Tibial nerve (tissue), 4 donors: Measurements from ENCODE around the gene AZIN2. TPM values are rescaled to one million over a fixed set of nuclear protein-coding genes. Genes with fewer than 3 reads are reported as not detected.
"Not testable (repeated sequence)": the region's sequence is repeated elsewhere in the genome, so short reads cannot be mapped to it uniquely, and the experiment has no call there.

Source experiments
- DNase-seq, 2 donors: peaks; one replicate each; pipeline ENCODE4 v3.0.0-alpha.2; 2019; ENCODE audit warnings: low spot score in 2 of 2
- H3K27ac ChIP-seq, 4 donors: fragments of 200-600 bp; sonication (generic) in 3 of 4; one replicate each; pipeline ENCODE4 v1.5.1; 2017 to 2019; ENCODE audit warnings: mild to moderate bottlenecking in 1 of 4
- H3K27me3 ChIP-seq, 2 donors: fragments of 200-600 bp; sonication (generic) in 1 of 2; one replicate each; pipeline versions ENCODE4 v1.5.1 to v1.6.0; 2017 to 2019
- H3K36me3 ChIP-seq, 3 donors: fragments of 200-600 bp; sonication (generic); one replicate each; pipeline ENCODE4 v1.5.1; 2018 to 2019
- H3K4me1 ChIP-seq, 4 donors: fragments of 200-600 bp; sonication (generic) in 3 of 4; one replicate each; pipeline ENCODE4 v1.5.1; 2017 to 2019
- H3K4me3 ChIP-seq, 4 donors: fragments of 200-600 bp; sonication (generic) in 3 of 4; one replicate each; pipeline ENCODE4 v1.5.1; 2017 to 2019; ENCODE audit warnings: mild to moderate bottlenecking in 1 of 4, moderate library complexity in 1 of 4
- H3K9me3 ChIP-seq, 4 donors: fragments of 200-600 bp; sonication (generic) in 3 of 4; one replicate each; pipeline ENCODE4 v1.5.1; 2017 to 2019
- CTCF ChIP-seq, 5 experiments: fragments of 200-600 bp in 3 of 5; fragments of 450-650 bp in 2 of 5; sonication (generic) in 3 of 5; IDR thresholded peaks; one replicate each; pipeline ENCODE4 v1.5.1; 2016 to 2019; ENCODE audit warnings: antibody characterized with exemption in 5 of 5, mild to moderate bottlenecking in 3 of 5, moderate library complexity in 2 of 5
- EP300 ChIP-seq, 2 donors: sonication (generic); formaldehyde crosslinking; IDR thresholded peaks; one replicate each; pipeline ENCODE4 v1.6.1; 2017; ENCODE audit warnings: antibody characterized with exemption in 2 of 2, mild to moderate bottlenecking in 1 of 2
- POLR2A ChIP-seq, 2 donors: fragments of 450-650 bp; IDR thresholded peaks; one replicate each; pipeline ENCODE4 v1.6.1; 2017; ENCODE audit warnings: antibody characterized with exemption in 2 of 2, mild to moderate bottlenecking in 2 of 2, moderate library complexity in 2 of 2
- whole genome bisulfite sequencing, 2 donors: methylation state at CpG; one replicate each; pipeline ENCODE4 v1.1.5; 2018; 5-methylcytosine and 5-hydroxymethylcytosine counted together
- total RNA-seq, 4 donors: library from RNA; depleted of rRNA; stranded (reverse); fragments of >200 nt; gene quantifications; one replicate each; pipeline ENCODE4 v1.1.0, GENCODE V29; 2016

AZIN2 gene
- total RNA-seq, 4 donors from 2014 or later: 3.3 to 8.6 (median 6.3) TPM

GRCh38 chr1:33128781-33129180 lies 47.8 kb downstream of the AZIN2 start:
- 84 to 87% methylated on average over 4 of the region's 4 CpGs for WGBS, 2 donors
- TF ChIP-seq POLR2A (IDR thresholded peaks at IDR 0.05) (no peak), CTCF (IDR thresholded peaks at IDR 0.05) (no peak), EP300 (IDR thresholded peaks at IDR 0.05) (no peak)
- Histone ChIP-seq H3K4me3 (no peak overlapping the region), H3K4me1 (peaks cover 0 to 32% (median 14%) of the 10 kb centered on the region in 4 donors), H3K9me3 (no peaks in the 10 kb centered on the region), H3K36me3 (peaks cover 0 to 17% (median 0%) of the 10 kb centered on the region in 3 donors), H3K27me3 (no peaks in the 10 kb centered on the region), H3K27ac (no peak overlapping the region)
- no peak for DNase-seq

GRCh38 chr1:33130297-33130696 lies 49.3 kb downstream of the AZIN2 start:
- H3K27ac ChIP-seq: no peak overlapping the region
- WGBS, 2 donors: 73 to 75% methylated on average over 4 of the region's 4 CpGs
- H3K4me1 ChIP-seq: peaks cover 0 to 32% (median 14%) of the 10 kb centered on the region in 4 donors
- H3K36me3 ChIP-seq: peaks cover 0 to 18% (median 0%) of the 10 kb centered on the region in 3 donors
- H3K27me3 ChIP-seq: no peaks in the 10 kb centered on the region
- no peak for DNase-seq
- H3K4me3 ChIP-seq: no peak overlapping the region
- no peaks in the 10 kb centered on the region for H3K9me3 ChIP-seq
- TF ChIP-seq EP300 (IDR thresholded peaks at IDR 0.05) (no peak), CTCF (IDR thresholded peaks at IDR 0.05) (no peak), POLR2A (IDR thresholded peaks at IDR 0.05) (no peak)

GRCh38 chr1:33131191-33131590 lies 50.2 kb downstream of the AZIN2 start:
- H3K27ac ChIP-seq: no peak overlapping the region
- H3K4me1 ChIP-seq: peaks cover 0 to 28% (median 11%) of the 10 kb centered on the region in 4 donors
- TF ChIP-seq CTCF (IDR thresholded peaks at IDR 0.05): no peak
- no peak for TF ChIP-seq POLR2A (IDR thresholded peaks at IDR 0.05)
- TF ChIP-seq EP300 (IDR thresholded peaks at IDR 0.05): no peak
- DNase-seq: no peak
- peaks cover 0 to 18% (median 0%) of the 10 kb centered on the region in 3 donors for H3K36me3 ChIP-seq
- H3K4me3 ChIP-seq: no peak overlapping the region
- 83 to 87% methylated on average over 2 of the region's 2 CpGs for WGBS, 2 donors
- no peaks in the 10 kb centered on the region for H3K9me3 ChIP-seq
- H3K27me3 ChIP-seq: no peaks in the 10 kb centered on the region

- Histone ChIP-seq H3K27me3 (no peaks in the 10 kb centered on the region), H3K9me3 (no peaks in the 10 kb centered on the region), H3K4me1 (peaks cover 0 to 21% (median 5%) of the 10 kb centered on the region in 4 donors), H3K27ac (no peak overlapping the region), H3K36me3 (peaks cover 0 to 18% (median 0%) of the 10 kb centered on the region in 3 donors), H3K4me3 (no peak overlapping the region)
- no peak for DNase-seq
- TF ChIP-seq EP300 (IDR thresholded peaks at IDR 0.05) (no peak), POLR2A (IDR thresholded peaks at IDR 0.05) (no peak), CTCF (IDR thresholded peaks at IDR 0.05) (no peak)
- 98% methylated on average over 2 of the region's 2 CpGs for WGBS, 2 donors
Measured at GRCh38 chr1:33132549-33132948, 51.6 kb downstream of the AZIN2 start.

GRCh38 chr1:33133478-33134105 lies 52.6 kb downstream of the AZIN2 start:
- Histone ChIP-seq H3K4me1 (peaks cover 0 to 16% (median under 1%) of the 10 kb centered on the region in 4 donors), H3K9me3 (no peaks in the 10 kb centered on the region), H3K27me3 (no peaks in the 10 kb centered on the region), H3K4me3 (no peak overlapping the region), H3K36me3 (peaks cover 0 to 18% (median 0%) of the 10 kb centered on the region in 3 donors), H3K27ac (no peak overlapping the region)
- no peak for DNase-seq
- TF ChIP-seq POLR2A (IDR thresholded peaks at IDR 0.05): no peak
- no peak for TF ChIP-seq CTCF (IDR thresholded peaks at IDR 0.05)
- no peak for TF ChIP-seq EP300 (IDR thresholded peaks at IDR 0.05)
- 76 to 78% methylated on average over 8 to 9 of the region's 10 CpGs for WGBS, 2 donors

- not testable (repeated sequence) for H3K27me3 ChIP-seq, H3K9me3 ChIP-seq, H3K27ac ChIP-seq, H3K4me3 ChIP-seq, H3K4me1 ChIP-seq, DNase-seq
- WGBS, 2 donors: 96 to 100% methylated on average over 1 of the region's 1 CpG
- peaks cover 0 to 18% (median 0%) of the 10 kb centered on the region in 3 donors for H3K36me3 ChIP-seq
Measured at GRCh38 chr1:33136041-33136440, 55.1 kb downstream of the AZIN2 start.
